Testis (tissue), 3 donors: ENCODE results near the gene RAB5A. TPM values are rescaled to one million over a fixed set of nuclear protein-coding genes. Genes with fewer than 3 reads are reported as not detected.

ENCODE experiments used
- DNase-seq: peaks from one replicate; pipeline ENCODE4 v3.0.0-alpha.2; 2019
- H3K27ac ChIP-seq, 2 donors: fragments of 200-600 bp; sonication (generic); one replicate each; pipeline ENCODE4 v1.5.1; 2019
- H3K27me3 ChIP-seq: fragments of 200-600 bp; sonication (generic); one replicate; pipeline ENCODE4 v1.5.1; 2019
- H3K36me3 ChIP-seq: fragments of 200-600 bp; sonication (generic); one replicate; pipeline ENCODE4 v1.5.1; 2017; ENCODE audit warnings: low read depth; ENCODE audit errors: missing control alignments
- H3K4me1 ChIP-seq: fragments of 200-600 bp; sonication (generic); one replicate; pipeline ENCODE4 v1.5.1; 2019
- H3K4me3 ChIP-seq, 2 donors: fragments of 200-600 bp; sonication (generic); one replicate each; pipeline ENCODE4 v1.5.1; 2017 to 2019
- H3K9me3 ChIP-seq: fragments of 200-600 bp; sonication (generic); one replicate; pipeline ENCODE4 v1.5.1; 2017
- POLR2A ChIP-seq: fragments of 450-650 bp; IDR thresholded peaks from one replicate; pipeline ENCODE4 v1.6.1; 2017; ENCODE audit warnings: antibody characterized with exemption, mild to moderate bottlenecking, moderate library complexity
- WGBS, 2 donors: methylation state at CpG; one replicate each; pipeline ENCODE4 v1.1.5; 2018; 5-methylcytosine and 5-hydroxymethylcytosine counted together
- intact Hi-C: fragments of 100-400 bp; cut with DNase I; formaldehyde crosslinking; loops from one replicate; pipeline ENCODE4 v1.15.1; 2023; ENCODE audit warnings: low total_unique reads
- polyA plus RNA-seq: library from polyadenylated mRNA; stranded (reverse); fragments of 350-450 nt; fragmentation: Illumina TruSeq; extraction: RNeasy Lipid Tissue Mini Kit (QIAGEN cat#74804); gene quantifications from one replicate; pipeline ENCODE4 v1.2.3, GENCODE V29; 2014; ENCODE audit warnings: low read depth, low replicate concordance; ENCODE audit not compliant: insufficient read depth
- total RNA-seq, 2 donors: library from RNA; depleted of rRNA; stranded (reverse); fragments of >200 nt; gene quantifications; one replicate each; pipeline ENCODE4 v1.2.3, GENCODE V29; 2016
- TF ChIP-seq, protein P1 (sequence below), 3 experiments: fragments of 450-650 bp in 2 of 3; fragments of 200-600 bp in 1 of 3; sonication (generic) in 1 of 3; IDR thresholded peaks; one replicate each; pipeline ENCODE4 v1.5.1; 2016 to 2019; ENCODE audit warnings: antibody characterized with exemption in 3 of 3, mild to moderate bottlenecking in 2 of 3, moderate library complexity in 1 of 3

The RAB5A gene
- total and polyA plus RNA-seq, 3 donors from 2014 or later: 43.4 to 62.6 (median 55.6) TPM

DNA sequence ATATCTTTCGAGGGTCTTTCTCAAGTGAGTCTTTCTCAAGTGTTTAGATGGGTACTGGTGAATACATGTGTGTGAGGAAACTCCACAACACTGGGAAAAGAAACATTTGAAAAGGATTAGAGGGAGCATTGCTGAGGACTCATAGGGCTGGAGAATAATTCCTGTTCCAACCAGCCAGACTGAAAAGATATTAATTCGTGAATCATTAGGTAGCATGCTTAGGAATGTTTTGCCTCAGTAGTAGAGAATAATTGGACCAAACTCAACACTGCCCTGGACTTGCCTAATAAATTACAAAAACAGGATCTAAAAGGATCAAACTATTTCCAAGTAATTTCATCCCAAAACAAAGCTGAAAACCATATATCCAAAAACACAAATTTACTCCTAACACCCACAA is 47.9 kb downstream of the RAB5A start:
- DNase-seq: no peak
- H3K4me1 ChIP-seq: no peaks in the 10 kb centered on the region
- H3K27ac ChIP-seq: no peak overlapping the region
- H3K36me3 ChIP-seq: no peaks in the 10 kb centered on the region
- 92 to 98% methylated on average over 2 of the region's 2 CpGs for WGBS, 2 donors
- H3K9me3 ChIP-seq: no peaks in the 10 kb centered on the region
- no peak overlapping the region for H3K4me3 ChIP-seq
- no peaks in the 10 kb centered on the region for H3K27me3 ChIP-seq
- intact Hi-C loops: no loop called here
- TF ChIP-seq POLR2A: no peak
- TF ChIP-seq, protein P1, sequence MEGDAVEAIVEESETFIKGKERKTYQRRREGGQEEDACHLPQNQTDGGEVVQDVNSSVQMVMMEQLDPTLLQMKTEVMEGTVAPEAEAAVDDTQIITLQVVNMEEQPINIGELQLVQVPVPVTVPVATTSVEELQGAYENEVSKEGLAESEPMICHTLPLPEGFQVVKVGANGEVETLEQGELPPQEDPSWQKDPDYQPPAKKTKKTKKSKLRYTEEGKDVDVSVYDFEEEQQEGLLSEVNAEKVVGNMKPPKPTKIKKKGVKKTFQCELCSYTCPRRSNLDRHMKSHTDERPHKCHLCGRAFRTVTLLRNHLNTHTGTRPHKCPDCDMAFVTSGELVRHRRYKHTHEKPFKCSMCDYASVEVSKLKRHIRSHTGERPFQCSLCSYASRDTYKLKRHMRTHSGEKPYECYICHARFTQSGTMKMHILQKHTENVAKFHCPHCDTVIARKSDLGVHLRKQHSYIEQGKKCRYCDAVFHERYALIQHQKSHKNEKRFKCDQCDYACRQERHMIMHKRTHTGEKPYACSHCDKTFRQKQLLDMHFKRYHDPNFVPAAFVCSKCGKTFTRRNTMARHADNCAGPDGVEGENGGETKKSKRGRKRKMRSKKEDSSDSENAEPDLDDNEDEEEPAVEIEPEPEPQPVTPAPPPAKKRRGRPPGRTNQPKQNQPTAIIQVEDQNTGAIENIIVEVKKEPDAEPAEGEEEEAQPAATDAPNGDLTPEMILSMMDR (IDR thresholded peaks at IDR 0.05): no peak

DNA sequence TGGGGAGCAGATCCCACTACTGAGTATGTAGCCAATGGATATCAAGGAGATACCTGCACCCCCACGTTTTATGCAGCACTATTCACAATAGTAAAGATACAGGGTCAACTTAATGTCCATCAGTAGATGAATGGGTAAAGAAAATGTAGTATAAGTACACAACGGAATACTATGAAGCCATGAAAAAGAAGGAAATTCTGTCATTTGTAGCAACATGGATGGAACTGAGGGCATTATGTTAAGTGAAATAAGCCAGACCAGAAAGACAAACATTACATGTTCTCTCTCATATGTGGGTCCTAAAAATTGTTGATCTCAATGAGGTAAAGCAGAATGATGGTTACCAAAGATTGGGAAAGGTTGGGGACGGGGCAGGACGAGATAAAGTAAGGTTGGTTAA is 50.6 kb downstream of the RAB5A start:
- TF ChIP-seq, protein P1 (IDR thresholded peaks at IDR 0.05): no peak
- TF ChIP-seq POLR2A: no peak
- DNase-seq: no peak
- H3K4me1 ChIP-seq: no peaks in the 10 kb centered on the region
- 85 to 94% methylated on average over 4 of the region's 4 CpGs for WGBS, 2 donors
- H3K27me3 ChIP-seq: no peaks in the 10 kb centered on the region
- intact Hi-C loops: no loop called here
- H3K9me3 ChIP-seq: no peaks in the 10 kb centered on the region
- no peak overlapping the region for H3K27ac ChIP-seq
- H3K4me3 ChIP-seq: no peak overlapping the region
- no peaks in the 10 kb centered on the region for H3K36me3 ChIP-seq

DNA sequence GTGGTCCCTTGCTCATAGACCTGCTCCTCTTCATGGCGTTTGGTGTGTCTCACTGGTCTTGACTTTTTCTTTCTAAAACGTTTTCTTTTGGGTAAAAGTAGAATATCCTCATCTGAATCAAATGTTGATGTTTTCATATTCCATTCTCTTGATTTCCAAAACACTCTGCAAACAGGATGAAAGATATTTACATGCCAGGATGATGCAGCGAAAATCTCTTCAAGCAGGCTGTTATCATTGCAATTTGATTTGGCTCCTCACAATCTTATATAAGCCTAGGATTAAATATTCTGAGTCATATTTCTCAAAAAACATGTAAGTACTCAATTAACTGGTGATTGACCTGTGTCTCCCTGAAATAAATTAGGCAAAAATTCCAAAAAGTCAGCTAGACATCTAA is 55.0 kb downstream of the RAB5A start:
- TF ChIP-seq, protein P1 (IDR thresholded peaks at IDR 0.05): no peak
- TF ChIP-seq POLR2A: no peak
- DNase-seq: no peak
- Histone ChIP-seq H3K4me1 (no peaks in the 10 kb centered on the region), H3K4me3 (no peak overlapping the region), H3K9me3 (no peaks in the 10 kb centered on the region), H3K36me3 (no peaks in the 10 kb centered on the region), H3K27ac (no peak overlapping the region), H3K27me3 (no peaks in the 10 kb centered on the region)
- intact Hi-C loops: no loop called here
- WGBS, 2 donors: 70 to 74% methylated on average over 3 of the region's 3 CpGs

DNA sequence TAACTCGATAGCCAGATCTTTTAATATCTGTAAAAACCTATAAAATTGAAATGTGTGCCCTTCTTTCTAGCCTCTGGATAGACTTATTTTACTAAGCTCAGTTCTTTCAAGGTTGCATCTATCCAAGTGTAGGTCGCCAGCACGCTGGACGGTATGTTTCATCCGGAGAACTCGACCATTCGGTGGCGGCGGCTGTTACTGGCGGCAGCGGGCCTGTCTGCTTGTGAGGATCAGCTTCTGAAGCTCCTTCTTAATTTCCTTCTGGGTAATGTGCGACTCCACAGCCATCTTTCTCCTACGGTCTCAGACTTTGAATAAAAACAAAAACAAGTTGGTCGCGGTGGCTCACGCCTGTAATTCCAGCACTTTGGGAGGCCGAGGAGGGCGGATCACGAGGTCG is 61.1 kb downstream of the RAB5A start:
- Histone ChIP-seq H3K27me3 (no peaks in the 10 kb centered on the region), H3K4me3 (no peak overlapping the region), H3K4me1 (no peaks in the 10 kb centered on the region), H3K36me3 (no peaks in the 10 kb centered on the region), H3K27ac (no peak overlapping the region), H3K9me3 (no peaks in the 10 kb centered on the region)
- DNase-seq: no peak
- 77 to 84% methylated on average over 20 of the region's 20 CpGs for WGBS, 2 donors
- TF ChIP-seq, protein P1 (IDR thresholded peaks at IDR 0.05): no peak
- intact Hi-C loops: no loop called here

DNA sequence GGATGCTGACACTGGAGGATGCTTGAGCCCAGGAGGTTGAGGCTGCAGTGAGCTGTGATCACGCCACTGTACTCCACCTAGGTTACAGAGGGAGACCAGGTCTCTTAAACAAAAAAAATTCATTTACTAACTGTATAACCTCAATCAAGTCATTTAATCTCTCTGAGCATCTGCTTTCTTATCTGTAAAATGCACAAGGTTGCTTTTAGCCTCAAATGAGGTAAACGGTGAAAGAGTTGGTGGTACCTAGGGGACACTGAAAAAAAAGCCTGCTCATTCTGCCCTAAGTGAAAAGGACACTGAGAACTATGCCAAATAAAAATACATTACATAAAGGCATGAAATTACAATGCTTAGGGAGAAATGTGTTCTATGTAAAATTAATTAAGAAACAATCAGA is 61.7 kb downstream of the RAB5A start:
- no peaks in the 10 kb centered on the region for H3K4me1 ChIP-seq
- no peak overlapping the region for H3K27ac ChIP-seq
- no peaks in the 10 kb centered on the region for H3K9me3 ChIP-seq
- H3K27me3 ChIP-seq: no peaks in the 10 kb centered on the region
- WGBS, 2 donors: 63 to 70% methylated on average over 2 of the region's 2 CpGs
- H3K36me3 ChIP-seq: no peaks in the 10 kb centered on the region
- TF ChIP-seq, protein P1 (IDR thresholded peaks at IDR 0.05): no peak
- no peak for TF ChIP-seq POLR2A
- DNase-seq: no peak
- no peak overlapping the region for H3K4me3 ChIP-seq
- intact Hi-C loops: no loop called here
